GM08714 (cell line): ENCODE results near the gene EXOC3L1.

ENCODE experiments used
- H3K4me3 ChIP-seq: fragments of 200-500 bp; sonication (Bioruptor generic); 2 replicates; pipeline ENCODE4 v1.5.1; 2014; ENCODE audit warnings: mild to moderate bottlenecking, low read length, inconsistent platforms
- ZNF274 ChIP-seq: IDR thresholded peaks from 2 replicates; pipeline ENCODE4 v1.6.1; 2012; ENCODE audit warnings: mild to moderate bottlenecking, low read depth, low read length

Gene EXOC3L1

GRCh38 chr16:67185651-67186134, 4.2 kb downstream of the EXOC3L1 start:
- no peak overlapping the region for H3K4me3 ChIP-seq
- TF ChIP-seq ZNF274: no peak

GRCh38 chr16:67184995-67185650, 4.8 kb downstream of the EXOC3L1 start:
- no peak overlapping the region for H3K4me3 ChIP-seq
- no peak for TF ChIP-seq ZNF274

- TF ChIP-seq ZNF274: no peak
- peak overlapping the region; percentile 61; the same call in 1 of the 2 replicates for H3K4me3 ChIP-seq
Observed at GRCh38 chr16:67184453-67184994, 5.4 kb downstream of the EXOC3L1 start.

- H3K4me3 ChIP-seq: peak within 1 kb of the TSS; percentile 61
- TF ChIP-seq ZNF274: no peak
Observed at GRCh38 chr16:67183627-67184452, 6.1 kb downstream of the EXOC3L1 start, which contains the start of gene MATCAP1. MATCAP1 (minus strand) TSS chr16:67183963; CDS start chr16:67180610, 3,353 bp downstream.

- no peak for TF ChIP-seq ZNF274
Observed at GRCh38 chr16:67183284-67183626, 6.7 kb downstream of the EXOC3L1 start.

GRCh38 chr16:67182288-67182687, 7.6 kb downstream of the EXOC3L1 start:
- H3K4me3 ChIP-seq: no peak overlapping the region
- TF ChIP-seq ZNF274: no peak

More at GRCh38 chr16:67183284-67183626, 6.7 kb downstream of the EXOC3L1 start:
- peak overlapping the region; percentile 61 for H3K4me3 ChIP-seq

GRCh38 chr16:67181346-67181745, 8.6 kb downstream of the EXOC3L1 start:
- no peak overlapping the region for H3K4me3 ChIP-seq
- no peak for TF ChIP-seq ZNF274

GRCh38 chr16:67180166-67180565, 9.8 kb downstream of the EXOC3L1 start:
- H3K4me3 ChIP-seq: no peak overlapping the region

GRCh38 chr16:67179421-67180080, 10.4 kb downstream of the EXOC3L1 start:
- no peak for TF ChIP-seq ZNF274
- H3K4me3 ChIP-seq: no peak overlapping the region

More at GRCh38 chr16:67180166-67180565, 9.8 kb downstream of the EXOC3L1 start:
- no peak for TF ChIP-seq ZNF274

- no peak overlapping the region; the same call in 1 of the 2 replicates for H3K4me3 ChIP-seq
- no peak for TF ChIP-seq ZNF274
Observed at GRCh38 chr16:67177743-67178699, 11.9 kb downstream of the EXOC3L1 start.

GRCh38 chr16:67176662-67177061, 13.3 kb downstream of the EXOC3L1 start:
- no peak for TF ChIP-seq ZNF274
- H3K4me3 ChIP-seq: no peak overlapping the region

GRCh38 chr16:67174706-67175231, 15.2 kb downstream of the EXOC3L1 start:
- no peak overlapping the region; the same call in 1 of the 2 replicates for H3K4me3 ChIP-seq
- TF ChIP-seq ZNF274: no peak

- no peak for TF ChIP-seq ZNF274
- H3K4me3 ChIP-seq: peak overlapping the region; percentile 46; the same call in 1 of the 2 replicates
Observed at GRCh38 chr16:67173808-67174705, 15.9 kb downstream of the EXOC3L1 start.
